ENCODE results near the gene MYOD1. TPM values are rescaled to one million over a fixed set of nuclear protein-coding genes. Genes with fewer than 3 reads are reported as not detected.

MYOD1 gene
- total RNA-seq, 1 experiment from 2014 or later, result not detected

- Mint-ChIP-seq H3K27me3 (ENCODE audit: insufficient read depth, unreplicated experiment) (peaks cover 28% of the 10 kb centered on the region), H3K36me3 (ENCODE audit: insufficient read depth, unreplicated experiment) (peaks cover 4% of the 10 kb centered on the region), H3K4me3 (ENCODE audit: unreplicated experiment) (no peak overlapping the region), H3K4me1 (ENCODE audit: insufficient read depth, unreplicated experiment) (no peaks in the 10 kb centered on the region), H3K9me3 (ENCODE audit: unreplicated experiment) (no peaks in the 10 kb centered on the region), H3K27ac (ENCODE audit: low read depth, unreplicated experiment) (no peak overlapping the region)
- ChIA-PET POLR2A (no interaction called here), CTCF (interaction anchor here (1.3 to 1.5 kb wide), 2 partner anchors 85 to 295 kb away, joined by 3 read pairs; no protein-coding TSS in a partner anchor)
- DNase-seq (ENCODE audit: unreplicated experiment), result peak; percentile 67
- TF ChIP-seq, protein P1, sequence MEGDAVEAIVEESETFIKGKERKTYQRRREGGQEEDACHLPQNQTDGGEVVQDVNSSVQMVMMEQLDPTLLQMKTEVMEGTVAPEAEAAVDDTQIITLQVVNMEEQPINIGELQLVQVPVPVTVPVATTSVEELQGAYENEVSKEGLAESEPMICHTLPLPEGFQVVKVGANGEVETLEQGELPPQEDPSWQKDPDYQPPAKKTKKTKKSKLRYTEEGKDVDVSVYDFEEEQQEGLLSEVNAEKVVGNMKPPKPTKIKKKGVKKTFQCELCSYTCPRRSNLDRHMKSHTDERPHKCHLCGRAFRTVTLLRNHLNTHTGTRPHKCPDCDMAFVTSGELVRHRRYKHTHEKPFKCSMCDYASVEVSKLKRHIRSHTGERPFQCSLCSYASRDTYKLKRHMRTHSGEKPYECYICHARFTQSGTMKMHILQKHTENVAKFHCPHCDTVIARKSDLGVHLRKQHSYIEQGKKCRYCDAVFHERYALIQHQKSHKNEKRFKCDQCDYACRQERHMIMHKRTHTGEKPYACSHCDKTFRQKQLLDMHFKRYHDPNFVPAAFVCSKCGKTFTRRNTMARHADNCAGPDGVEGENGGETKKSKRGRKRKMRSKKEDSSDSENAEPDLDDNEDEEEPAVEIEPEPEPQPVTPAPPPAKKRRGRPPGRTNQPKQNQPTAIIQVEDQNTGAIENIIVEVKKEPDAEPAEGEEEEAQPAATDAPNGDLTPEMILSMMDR (IDR thresholded peaks at IDR 0.05; ENCODE audit: unreplicated experiment), result no peak
- no TSS peak for BruUV-seq (replicated peaks)
- intact Hi-C loops (cut with micrococcal nuclease), result no loop called here
Measured at GRCh38 chr11:17683377-17684161, 35.8 kb upstream of the MYOD1 start.

GRCh38 chr11:17684550-17684949 lies 34.8 kb upstream of the MYOD1 start:
- Mint-ChIP-seq H3K9me3 (ENCODE audit: unreplicated experiment) (no peaks in the 10 kb centered on the region), H3K4me1 (ENCODE audit: insufficient read depth, unreplicated experiment) (no peaks in the 10 kb centered on the region), H3K4me3 (ENCODE audit: unreplicated experiment) (no peak overlapping the region), H3K27ac (ENCODE audit: low read depth, unreplicated experiment) (no peak overlapping the region), H3K36me3 (ENCODE audit: insufficient read depth, unreplicated experiment) (peaks cover 4% of the 10 kb centered on the region), H3K27me3 (ENCODE audit: insufficient read depth, unreplicated experiment) (peaks cover 18% of the 10 kb centered on the region)
- ChIA-PET CTCF (interaction anchor here (1.2 to 1.5 kb wide), 2 partner anchors 46 to 86 kb away, joined by 3 read pairs; no protein-coding TSS in a partner anchor), POLR2A (no interaction called here)
- no TSS peak for BruUV-seq (replicated peaks)
- no peak for DNase-seq (ENCODE audit: unreplicated experiment)
- intact Hi-C loops (cut with micrococcal nuclease), result no loop called here
- TF ChIP-seq, protein P1 (IDR thresholded peaks at IDR 0.05; ENCODE audit: unreplicated experiment), result no peak

DNA sequence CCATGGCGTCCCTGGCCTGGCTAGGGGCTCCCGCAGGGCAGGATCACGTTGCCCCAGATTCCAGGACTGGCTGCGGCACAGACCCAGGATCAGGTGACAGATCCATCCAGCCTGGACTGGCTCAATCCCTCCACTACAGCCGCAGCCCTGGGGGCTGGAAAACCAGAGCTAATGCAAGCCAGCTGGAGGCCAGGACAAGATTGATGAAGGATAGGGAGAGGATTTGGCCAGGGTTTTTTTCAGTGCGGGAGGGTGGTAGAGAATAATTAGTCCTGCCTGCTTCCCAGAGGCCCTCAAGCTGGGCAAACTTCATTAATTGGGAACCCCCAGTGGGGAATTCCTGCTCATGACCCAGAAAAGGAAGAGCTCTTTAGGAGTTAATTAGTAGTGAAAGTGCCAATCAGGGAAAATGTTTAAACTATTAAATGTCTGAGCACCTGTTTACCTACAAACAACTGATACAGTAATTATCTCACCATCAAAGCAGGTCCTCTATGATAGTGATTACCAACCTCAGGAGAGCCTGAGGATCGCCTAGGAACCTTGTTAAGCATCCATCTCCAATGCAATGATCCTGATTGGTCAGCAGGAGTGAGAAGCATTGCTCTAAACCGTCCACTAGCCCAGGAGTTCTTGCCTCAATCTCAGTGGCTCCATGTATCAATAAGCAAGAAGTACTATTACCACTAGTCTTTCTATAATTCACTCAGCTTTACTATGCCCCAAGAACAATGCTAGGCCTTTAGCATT lies 33.0 kb upstream of the MYOD1 start:
- H3K36me3 Mint-ChIP-seq (ENCODE audit: insufficient read depth, unreplicated experiment), result no peaks in the 10 kb centered on the region
- peaks cover 8% of the 10 kb centered on the region for H3K27me3 Mint-ChIP-seq (ENCODE audit: insufficient read depth, unreplicated experiment)
- no peak overlapping the region for H3K27ac Mint-ChIP-seq (ENCODE audit: low read depth, unreplicated experiment)
- no TSS peak for BruUV-seq (replicated peaks)
- ChIA-PET CTCF (interaction anchor here (1.5 kb wide), 1 partner anchor 45 kb away, joined by 4 read pairs; no protein-coding TSS in a partner anchor), POLR2A (no interaction called here)
- no peak overlapping the region for H3K4me3 Mint-ChIP-seq (ENCODE audit: unreplicated experiment)
- TF ChIP-seq, protein P1 (IDR thresholded peaks at IDR 0.05; ENCODE audit: unreplicated experiment), result no peak
- H3K4me1 Mint-ChIP-seq (ENCODE audit: insufficient read depth, unreplicated experiment), result no peaks in the 10 kb centered on the region
- no peaks in the 10 kb centered on the region for H3K9me3 Mint-ChIP-seq (ENCODE audit: unreplicated experiment)
- no peak for DNase-seq (ENCODE audit: unreplicated experiment)
- intact Hi-C loops (cut with micrococcal nuclease), result no loop called here

DNA sequence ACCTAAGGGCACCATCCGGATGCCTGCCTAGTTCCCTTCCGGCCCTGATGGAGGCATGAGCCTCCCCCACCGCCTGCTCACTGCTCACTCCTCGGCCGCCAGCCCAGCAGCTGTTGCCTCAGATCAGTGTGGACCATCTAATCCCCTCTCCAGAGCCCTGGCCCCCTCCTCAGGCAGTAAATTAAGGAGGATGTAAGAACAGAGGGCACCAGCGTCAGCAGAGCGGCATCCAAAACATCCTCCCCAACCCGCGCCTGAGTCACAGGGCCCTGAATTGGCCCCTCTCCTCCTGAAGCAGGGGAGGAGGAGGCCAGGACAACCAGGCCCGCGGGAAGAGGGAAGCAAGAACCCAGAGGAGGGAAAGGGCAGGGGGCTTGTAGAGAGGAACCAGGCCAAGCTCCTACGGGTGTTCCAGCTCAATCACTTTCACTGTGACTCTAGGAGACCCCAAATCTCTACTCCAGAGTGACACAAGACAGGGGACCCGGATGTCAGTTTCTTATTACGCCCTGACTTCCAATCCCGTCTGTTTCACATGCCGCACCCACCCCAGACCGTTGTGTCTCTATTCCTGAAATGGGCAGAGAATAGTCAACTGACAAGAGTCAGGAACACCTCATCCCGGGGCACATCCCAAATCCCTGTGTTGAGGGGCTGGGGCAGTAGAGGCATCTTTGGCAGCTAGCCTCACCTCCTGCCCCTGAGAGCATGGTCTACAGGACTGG lies 31.3 kb upstream of the MYOD1 start:
- Mint-ChIP-seq H3K4me1 (ENCODE audit: insufficient read depth, unreplicated experiment) (no peaks in the 10 kb centered on the region), H3K36me3 (ENCODE audit: insufficient read depth, unreplicated experiment) (no peaks in the 10 kb centered on the region), H3K4me3 (ENCODE audit: unreplicated experiment) (no peak overlapping the region), H3K27ac (ENCODE audit: low read depth, unreplicated experiment) (no peak overlapping the region), H3K9me3 (ENCODE audit: unreplicated experiment) (no peaks in the 10 kb centered on the region), H3K27me3 (ENCODE audit: insufficient read depth, unreplicated experiment) (peaks cover 25% of the 10 kb centered on the region)
- ChIA-PET POLR2A (no interaction called here), CTCF (no interaction called here)
- BruUV-seq (replicated peaks), result no TSS peak
- intact Hi-C loops (cut with micrococcal nuclease), result no loop called here
- TF ChIP-seq, protein P1 (IDR thresholded peaks at IDR 0.05; ENCODE audit: unreplicated experiment), result no peak
- DNase-seq (ENCODE audit: unreplicated experiment), result no peak
